K562 (cell line): ENCODE measurements around the gene CMPK1. TPM values are rescaled to one million over a fixed set of nuclear protein-coding genes. Genes with fewer than 3 reads are reported as not detected.
A peak's percentile ranks its signal among the peaks of the same experiment; 100 is the strongest.

Source experiments
- BRD4 ChIP-seq: fragments of 200-600 bp; sonication (generic); IDR thresholded peaks from 2 replicates; pipeline ENCODE4 v1.6.1; 2017; ENCODE audit warnings: inconsistent platforms
- CBX2 ChIP-seq: fragments of 200-600 bp; sonication (generic); IDR thresholded peaks from one replicate; pipeline ENCODE4 v1.6.1; 2012; ENCODE audit warnings: mild to moderate bottlenecking, low read length, inconsistent platforms; ENCODE audit not compliant: insufficient read depth, poor library complexity, severe bottlenecking
- CCAR2 ChIP-seq: fragments of 200-400 bp; formaldehyde crosslinking; IDR thresholded peaks from 2 replicates; pipeline ENCODE4 v1.6.1; 2017; ENCODE audit warnings: mild to moderate bottlenecking, low read depth, low read length
- CEBPG ChIP-seq, 3 experiments: fragments of 200-800 bp in 1 of 3; sonication (Bioruptor generic) in 1 of 3; sonication (generic) in 1 of 3; formaldehyde crosslinking in 1 of 3; IDR thresholded peaks in 2 of 3; conservative IDR thresholded peaks in 1 of 3; 2 replicates each; pipeline versions ENCODE4 v1.6.1 to v1.8.0; 2016 to 2022; ENCODE audit warnings: missing compliant biosample characterization in 2 of 3, missing genetic modification characterization in 2 of 3, mild to moderate bottlenecking in 1 of 3, missing genetic modification reagents in 1 of 3
- CXXC5 ChIP-seq: fragments of 250-450 bp; sonication (Bioruptor Pico); IDR thresholded peaks from 2 replicates; pipeline ENCODE4 v1.8.0; 2022; ENCODE audit warnings: inconsistent platforms, mild to moderate bottlenecking, moderate library complexity
- EP300 ChIP-seq: IDR thresholded peaks from 2 replicates; pipeline ENCODE4 v1.6.1; 2012; ENCODE audit warnings: low read length, improper control_type of control experiment
- FUS ChIP-seq: fragments of 200-400 bp; formaldehyde crosslinking; optimal IDR thresholded peaks from 2 replicates; pipeline ENCODE3; 2017; ENCODE audit warnings: low read depth, low read length
- HNRNPH1 ChIP-seq: fragments of 200-400 bp; formaldehyde crosslinking; optimal IDR thresholded peaks from 2 replicates; pipeline ENCODE3; 2017; ENCODE audit warnings: low read depth, mild to moderate bottlenecking, low read length, moderate library complexity
- HNRNPUL1 ChIP-seq: fragments of 200-400 bp; formaldehyde crosslinking; IDR thresholded peaks from 2 replicates; pipeline ENCODE4 v1.6.1; 2017; ENCODE audit warnings: low read length
- MAX ChIP-seq: sonication (generic); formaldehyde crosslinking; IDR thresholded peaks from 2 replicates; pipeline ENCODE4 v1.9.0; 2022; ENCODE audit warnings: mild to moderate bottlenecking, missing genetic modification reagents
- MECOM ChIP-seq: fragments of 250-450 bp; sonication (Bioruptor Pico); IDR thresholded peaks from 2 replicates; pipeline ENCODE4 v1.8.0; 2022; ENCODE audit warnings: inconsistent platforms
- MNT ChIP-seq, 2 experiments: fragments of 450-650 bp; conservative IDR thresholded peaks; 2 replicates each; pipeline ENCODE4 v1.6.1; 2017; ENCODE audit warnings: mild to moderate bottlenecking in 2 of 2, moderate library complexity in 2 of 2
- PCBP1 ChIP-seq: fragments of 200-400 bp; formaldehyde crosslinking; IDR thresholded peaks from 2 replicates; pipeline ENCODE4 v1.6.1; 2018; ENCODE audit warnings: mild to moderate bottlenecking, low read depth, low read length; ENCODE audit not compliant: poor library complexity, severe bottlenecking
- RCOR1 ChIP-seq, 2 experiments: IDR thresholded peaks; 2 replicates each; pipeline ENCODE4 v1.6.1; 2012; ENCODE audit warnings: low read depth in 2 of 2, low read length in 2 of 2, borderline replicate concordance in 1 of 2, improper control_type of control experiment in 1 of 2
- SAFB ChIP-seq: fragments of 200-400 bp; formaldehyde crosslinking; IDR thresholded peaks from 2 replicates; pipeline ENCODE4 v1.6.1; 2017; ENCODE audit warnings: low read depth, low read length, borderline replicate concordance
- TAL1 ChIP-seq: fragments of 450-650 bp; IDR thresholded peaks from 2 replicates; pipeline ENCODE4 v1.6.1; 2016; ENCODE audit warnings: mild to moderate bottlenecking
- TARDBP ChIP-seq: fragments of 450-650 bp; IDR thresholded peaks from 2 replicates; pipeline ENCODE4 v1.6.1; 2016
- TOE1 ChIP-seq, 2 experiments: fragments of 450-650 bp in 1 of 2; sonication (generic) in 1 of 2; formaldehyde crosslinking in 1 of 2; IDR thresholded peaks; 2 replicates each; pipeline versions ENCODE4 v1.7.1 to v1.8.0; 2016 to 2022; ENCODE audit warnings: borderline replicate concordance in 2 of 2, mild to moderate bottlenecking in 2 of 2, antibody characterized with exemption in 1 of 2, inconsistent platforms in 1 of 2, low read depth in 1 of 2, missing genetic modification reagents in 1 of 2, moderate library complexity in 1 of 2
- UBTF ChIP-seq, 2 experiments: IDR thresholded peaks; 2 replicates each; pipeline ENCODE4 v1.6.1; 2012; ENCODE audit warnings: improper control_type of control experiment in 2 of 2, low read depth in 2 of 2, low read length in 2 of 2, borderline replicate concordance in 1 of 2
- ZBED1 ChIP-seq: IDR thresholded peaks from 2 replicates; pipeline ENCODE4 v1.6.1; 2014
- ZKSCAN1 ChIP-seq: fragments of 150-350 bp; IDR thresholded peaks from 2 replicates; pipeline ENCODE4 v1.6.1; 2016; ENCODE audit warnings: low read depth, low read length
- ZNF143 ChIP-seq: sonication (generic); formaldehyde crosslinking; IDR thresholded peaks from 2 replicates; pipeline ENCODE4 v1.9.0; 2022; ENCODE audit warnings: mild to moderate bottlenecking, missing genetic modification reagents
- ZNF444 ChIP-seq: fragments of 250-450 bp; sonication (Bioruptor Pico); IDR thresholded peaks from 2 replicates; pipeline ENCODE4 v1.4.0; 2020; ENCODE audit warnings: mild to moderate bottlenecking, moderate library complexity
- polyA plus RNA-seq, 8 experiments: library from polyadenylated mRNA; depleted of rRNA in 4 of 8; stranded (reverse) in 5 of 8; unstranded in 3 of 8; fragments of >200 nt; fragmentation: Nextera tagmentation in 2 of 8; fragmentation: Illumina TruSeq in 1 of 8; extraction: Ambion mirVana in 2 of 8; extraction: Trizol in 1 of 8; gene quantifications; 2 replicates each; pipeline versions ENCODE4 v1.2.1 to v1.2.3, GENCODE V29; 2011 to 2014; ENCODE audit warnings: inconsistent platforms in 1 of 8, missing spikeins in 1 of 8
- total RNA-seq, 7 experiments: library from RNA; depleted of rRNA in 6 of 7; stranded (reverse); fragments of >200 nt in 6 of 7; fragmentation: Illumina TruSeq in 2 of 7; extraction: Trizol in 2 of 7; gene quantifications; 2 replicates each; pipeline versions ENCODE4 v1.2.1 to v1.2.3, GENCODE V29; 2011 to 2021; ENCODE audit warnings: low replicate concordance in 1 of 7

Gene CMPK1
- total and polyA plus RNA-seq, 9 of the 15 experiments (the other 6 are each of a cell fraction or from before 2014, with no cell fraction given): 54.5 to 197 (median 116) TPM

- TF ChIP-seq UBTF (IDR thresholded peaks at IDR 0.05; ENCODE audit: borderline replicate concordance in 1 of 2, low read depth in 2 of 2, low read length in 2 of 2): peak in 1 of 2 experiments; percentile 80; a peak in 2 of 4 replicates
- TF ChIP-seq TAL1: no peak
- TF ChIP-seq FUS: no peak
- TF ChIP-seq CEBPG (CRISPR knock-in tag; IDR thresholded peaks at IDR 0.05): 0 out of 2 replicates have a peak, but pooled peaks have one; percentile 39
- no peak for TF ChIP-seq CEBPG (tag; conservative IDR thresholded peaks at IDR 0.05 in 1 of 2, IDR thresholded peaks at IDR 0.05 in 1 of 2)
- TF ChIP-seq CXXC5: peak; percentile 94
- no peak for TF ChIP-seq BRD4
- TF ChIP-seq RCOR1 (IDR thresholded peaks at IDR 0.05; ENCODE audit: borderline replicate concordance in 1 of 2, low read depth in 2 of 2, low read length in 2 of 2): no peak
- no peak for TF ChIP-seq CCAR2
- TF ChIP-seq CBX2: no peak
- TF ChIP-seq HNRNPUL1: no peak
- no peak for TF ChIP-seq HNRNPH1
- no peak for TF ChIP-seq ZBED1
- TF ChIP-seq TARDBP: peak; percentile 38; the same call in 1 of the 2 replicates
- TF ChIP-seq SAFB: no peak
- TF ChIP-seq ZNF143 (CRISPR knock-in tag): no peak
- TF ChIP-seq MAX (CRISPR knock-in tag): peak; percentile 50; the same call in 1 of the 2 replicates
- 0 out of 2 replicates have a peak, but pooled peaks have one; percentile 10 for TF ChIP-seq ZKSCAN1
- no peak for TF ChIP-seq PCBP1
- TF ChIP-seq MECOM: no peak
- no peak for TF ChIP-seq EP300
- no peak for TF ChIP-seq TOE1 (IDR thresholded peaks at IDR 0.05; ENCODE audit: borderline replicate concordance)
- TF ChIP-seq TOE1 (CRISPR knock-in tag; IDR thresholded peaks at IDR 0.05; ENCODE audit: borderline replicate concordance, low read depth): 0 out of 2 replicates have a peak, but pooled peaks have one; percentile 23
- TF ChIP-seq MNT (conservative IDR thresholded peaks at IDR 0.05): peak; percentile 33 to 62; a peak in 3 of 4 replicates
- TF ChIP-seq ZNF444: no peak
These were observed at the start of gene CMPK1 (continued) for GRCh38 chr1:47333578-47333921.
